Head of caudate nucleus (tissue), 42 donors: ENCODE results near the gene SLFN5.
A peak's percentile ranks its signal among the peaks of the same experiment; 100 is the strongest.
"Not testable (repeated sequence)": the region's sequence is repeated elsewhere in the genome, so short reads cannot be mapped to it uniquely, and the experiment has no call there.

Source experiments
- DNase-seq, 42 donors: peaks; one replicate each; pipeline versions ENCODE4 v3.0.0 to v3.0.0-alpha.2; 2020 to 2021; ENCODE audit warnings: mixed read lengths in 7 of 42
- intact Hi-C: fragments of 100-400 bp; cut with DNase I; formaldehyde crosslinking; loops from one replicate; pipeline ENCODE4 v1.15.0; 2022

SLFN5 gene

GRCh38 chr17:35283767-35284166, 40.9 kb downstream of the SLFN5 start:
- intact Hi-C loops, result no loop called here

GRCh38 chr17:35284955-35285354, 42.1 kb downstream of the SLFN5 start:
- no peak for DNase-seq
- intact Hi-C loops, result no loop called here

More at GRCh38 chr17:35283767-35284166, 40.9 kb downstream of the SLFN5 start:
- DNase-seq, result no peak

GRCh38 chr17:35286120-35286781, 43.4 kb downstream of the SLFN5 start:
- no peak for DNase-seq
- intact Hi-C loops, result no loop called here

GRCh38 chr17:35287286-35287811, 44.5 kb downstream of the SLFN5 start:
- intact Hi-C loops, result no loop called here
- DNase-seq, result no peak

GRCh38 chr17:35289222-35289621, 46.4 kb downstream of the SLFN5 start:
- intact Hi-C loops, result no loop called here
- DNase-seq, result no peak

DNA sequence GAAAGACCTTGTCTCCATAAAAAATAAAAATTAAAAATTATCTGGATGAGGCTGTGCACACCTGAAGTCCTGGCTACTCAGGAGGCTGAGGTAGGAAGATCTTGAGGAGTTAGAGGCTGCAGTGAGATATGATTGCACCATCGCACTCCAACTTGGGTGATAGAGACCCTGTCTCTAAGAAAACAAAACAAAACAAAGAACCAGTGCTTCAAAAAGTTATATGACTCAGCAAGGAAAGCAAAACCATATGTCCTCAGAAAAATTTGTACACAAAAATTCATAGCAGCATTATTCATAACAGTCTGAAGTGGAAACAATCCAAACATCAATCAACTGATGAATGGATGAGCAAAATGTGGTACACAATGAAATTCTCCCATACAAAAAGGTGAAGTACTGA, 48.9 kb downstream of the SLFN5 start:
- intact Hi-C loops, result no loop called here
- no peak for DNase-seq

DNA sequence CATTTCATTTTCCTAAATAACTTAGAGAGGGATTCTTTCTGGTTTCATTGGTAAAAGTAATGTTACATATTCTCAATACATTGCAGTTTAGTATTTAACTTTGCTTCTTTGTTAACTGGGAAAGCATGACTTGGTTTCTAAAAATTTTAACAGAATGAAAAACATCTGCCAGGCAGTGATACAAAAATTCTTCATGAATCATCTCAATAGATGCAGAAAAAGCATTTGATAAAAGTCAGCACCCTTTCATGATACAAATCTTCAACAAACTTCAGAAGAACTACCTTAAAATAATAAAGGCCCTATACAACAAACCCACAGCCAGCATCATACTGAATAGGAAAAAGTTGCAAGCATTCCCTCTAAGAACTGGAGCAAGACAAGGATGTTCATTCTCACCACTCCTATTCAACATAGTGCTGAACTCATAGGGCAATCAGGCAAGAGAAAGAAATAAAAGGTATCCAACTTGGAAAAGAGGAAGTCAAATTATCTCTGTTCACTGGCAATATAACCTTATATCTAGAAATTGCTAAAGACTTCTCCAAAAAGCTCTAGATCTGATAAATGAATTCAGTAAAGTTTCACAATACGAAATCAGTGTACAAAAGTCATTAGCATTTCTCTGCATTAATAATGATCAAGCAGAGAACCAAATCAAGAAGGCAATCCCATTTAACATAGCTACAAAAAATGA, 50.4 kb downstream of the SLFN5 start:
- DNase-seq, result no peak
- intact Hi-C loops, result no loop called here

GRCh38 chr17:35294756-35295155, 51.9 kb downstream of the SLFN5 start:
- intact Hi-C loops, result no loop called here
- DNase-seq, result no peak

DNA sequence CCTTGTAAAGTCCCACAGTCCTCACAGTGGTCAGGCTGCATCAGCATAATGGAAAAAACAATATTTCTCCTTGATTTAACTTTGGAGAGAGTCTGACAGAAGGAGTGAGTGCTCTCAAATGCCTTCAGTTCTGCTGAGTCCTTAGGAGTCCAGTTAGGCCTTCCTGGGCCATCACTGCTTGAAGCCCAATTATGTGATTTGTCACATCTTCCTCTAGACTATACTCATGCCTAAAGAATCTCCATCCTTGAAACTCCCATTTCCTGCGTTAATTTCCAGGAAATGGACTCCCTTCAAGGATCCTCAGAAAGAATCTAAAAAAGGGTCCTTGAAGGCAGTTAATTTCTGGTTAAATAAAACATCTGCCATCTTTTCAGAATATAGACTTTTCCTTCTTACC, 52.8 kb downstream of the SLFN5 start:
- DNase-seq, result no peak

DNA sequence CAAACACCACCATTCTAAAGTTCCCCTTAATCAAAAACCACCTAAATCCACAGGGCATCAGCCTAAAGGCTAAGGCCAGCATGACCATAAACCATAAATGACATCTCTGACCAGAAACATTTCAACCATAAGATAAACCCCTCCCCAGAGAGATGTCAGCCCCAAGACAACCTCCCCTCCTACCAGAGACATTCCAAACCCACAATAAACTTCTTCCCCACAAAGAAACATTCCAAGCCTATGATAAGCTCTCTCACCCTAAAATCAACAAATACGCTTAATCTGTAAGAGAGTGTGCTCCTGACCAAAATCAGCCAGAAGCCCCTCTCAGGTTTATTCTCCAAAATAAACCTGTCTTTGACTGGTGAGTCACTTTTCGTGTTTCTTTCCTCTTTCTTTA, 54.8 kb downstream of the SLFN5 start:
- no peak for DNase-seq
- intact Hi-C loops, result no loop called here

More for the DNA sequence above, 52.8 kb downstream of the SLFN5 start:
- intact Hi-C loops, result no loop called here

GRCh38 chr17:35298639-35299038, 55.8 kb downstream of the SLFN5 start:
- intact Hi-C loops, result no loop called here
- DNase-seq, result no peak

DNA sequence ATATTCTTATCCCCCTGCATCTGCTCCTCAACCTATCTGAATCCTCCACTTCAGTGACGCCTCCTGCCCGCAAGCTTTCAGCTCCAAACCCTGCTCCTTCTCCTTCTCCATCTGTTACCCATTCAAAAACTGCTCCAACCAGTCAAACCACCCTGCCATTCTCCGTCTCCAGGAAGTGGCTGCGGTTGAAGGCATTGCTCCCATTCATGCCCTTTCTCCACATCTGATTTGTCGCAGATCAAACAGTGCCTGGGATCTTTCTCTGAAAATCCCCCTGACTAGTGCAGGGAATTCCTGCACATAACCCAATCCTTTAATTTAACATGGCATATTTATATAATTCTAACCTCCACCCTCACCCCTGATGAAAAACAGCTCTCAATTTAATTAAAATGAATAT, 56.3 kb downstream of the SLFN5 start:
- intact Hi-C loops, result no loop called here

GRCh38 chr17:35309345-35309744, 66.5 kb downstream of the SLFN5 start:
- intact Hi-C loops, DNase-seq: not testable (repeated sequence)

More for the DNA sequence above, 56.3 kb downstream of the SLFN5 start:
- no peak for DNase-seq

- intact Hi-C loops, result loop anchor here (5.0 to 10.0 kb wide), 2 partner anchors 220 to 432 kb away; no protein-coding TSS in a partner anchor
- no peak for DNase-seq
Observed at GRCh38 chr17:35312346-35312745, 69.5 kb downstream of the SLFN5 start.

GRCh38 chr17:35312790-35313711, 70.2 kb downstream of the SLFN5 start:
- DNase-seq, result peak in 35 of 42 donors; percentile 6 to 71 (median 36)
- intact Hi-C loops, result loop anchor here (5.0 to 10.0 kb wide), 2 partner anchors 219 to 432 kb away; no protein-coding TSS in a partner anchor

GRCh38 chr17:35313875-35314409, 71.1 kb downstream of the SLFN5 start:
- DNase-seq, result peak in 1 of 42 donors; percentile 25
- intact Hi-C loops, result loop anchor here (5.0 to 10.0 kb wide), 2 partner anchors 218 to 431 kb away; no protein-coding TSS in a partner anchor

DNA sequence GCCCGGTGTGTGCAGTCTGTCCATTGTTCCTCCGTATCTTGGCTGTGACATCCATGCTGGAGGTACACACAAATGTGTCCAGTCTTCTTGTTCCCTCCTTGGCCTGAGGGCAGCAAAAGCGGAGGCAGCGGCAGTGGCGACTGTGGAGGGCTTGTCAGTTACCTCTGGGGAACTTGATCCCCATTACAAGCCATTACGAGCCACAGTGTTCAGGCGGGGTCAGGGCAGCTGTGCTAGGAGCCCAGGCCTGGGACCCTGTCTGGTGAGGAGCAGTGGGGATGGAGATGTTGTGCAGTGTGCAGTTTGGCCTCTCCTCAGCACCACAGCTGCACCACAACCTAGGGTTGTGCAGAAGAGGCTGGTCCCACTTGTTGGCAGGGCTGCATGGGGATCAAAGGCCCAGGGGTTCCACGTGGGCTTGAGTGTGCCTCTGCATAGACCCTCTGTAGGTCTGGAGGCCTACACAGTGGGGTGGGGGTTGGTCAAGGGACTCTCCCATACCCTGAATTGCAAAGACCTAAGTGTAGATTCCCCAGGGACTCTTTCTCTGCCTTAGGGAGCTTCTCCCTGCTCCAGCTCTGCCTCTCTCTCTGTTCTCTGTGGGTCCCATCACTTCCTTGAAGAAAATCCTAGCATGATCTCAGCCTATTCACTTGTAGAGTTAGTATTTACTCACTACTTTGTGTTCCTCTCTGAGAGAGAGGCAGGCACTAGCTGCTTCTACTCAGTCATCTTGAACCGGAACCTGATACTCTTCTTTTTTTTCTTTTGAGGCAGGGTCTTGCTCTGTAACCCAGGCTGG, 71.7 kb downstream of the SLFN5 start:
- intact Hi-C loops, result loop anchor here (5.0 to 10.0 kb wide), 2 partner anchors 218 to 430 kb away; no protein-coding TSS in a partner anchor

DNA sequence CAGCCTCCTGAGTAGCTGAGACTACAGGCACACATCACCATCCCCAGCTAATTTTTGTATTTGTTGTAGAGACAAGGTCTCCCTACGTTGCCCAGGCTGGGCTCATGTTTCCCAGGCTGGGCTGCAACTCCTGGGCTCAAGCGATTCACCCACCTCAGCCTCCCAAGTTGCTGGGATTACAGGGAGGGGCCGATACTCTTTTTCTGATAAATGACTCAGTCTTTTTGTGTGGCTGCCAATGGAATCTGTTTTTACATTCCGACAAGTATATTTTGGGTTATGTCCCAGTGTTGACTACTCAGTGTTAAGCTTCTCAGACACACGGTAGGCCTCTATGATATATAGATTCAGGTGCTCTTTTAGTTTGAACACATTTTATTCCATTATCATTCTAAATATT, 72.4 kb downstream of the SLFN5 start:
- no peak for DNase-seq
- intact Hi-C loops, result loop anchor here (10.0 kb wide), 1 partner anchor 430 kb away; no protein-coding TSS in a partner anchor

More for the DNA sequence above, 71.7 kb downstream of the SLFN5 start:
- DNase-seq, result no peak
